Astrocyte (in vitro differentiated cells and primary cell): ENCODE data around the gene VAPA.

Experiments used
- EZH2 ChIP-seq: IDR thresholded peaks from 2 replicates; pipeline ENCODE4 v1.6.1; 2012; ENCODE audit warnings: mild to moderate bottlenecking, low read length, inconsistent platforms; ENCODE audit not compliant: insufficient read depth
- TF ChIP-seq, protein P1 (sequence below): IDR thresholded peaks from 2 replicates; pipeline ENCODE4 v1.5.1; 2011; ENCODE audit warnings: low read depth, mild to moderate bottlenecking, inconsistent platforms, low read length, moderate library complexity; ENCODE audit not compliant: insufficient read depth

DNA sequence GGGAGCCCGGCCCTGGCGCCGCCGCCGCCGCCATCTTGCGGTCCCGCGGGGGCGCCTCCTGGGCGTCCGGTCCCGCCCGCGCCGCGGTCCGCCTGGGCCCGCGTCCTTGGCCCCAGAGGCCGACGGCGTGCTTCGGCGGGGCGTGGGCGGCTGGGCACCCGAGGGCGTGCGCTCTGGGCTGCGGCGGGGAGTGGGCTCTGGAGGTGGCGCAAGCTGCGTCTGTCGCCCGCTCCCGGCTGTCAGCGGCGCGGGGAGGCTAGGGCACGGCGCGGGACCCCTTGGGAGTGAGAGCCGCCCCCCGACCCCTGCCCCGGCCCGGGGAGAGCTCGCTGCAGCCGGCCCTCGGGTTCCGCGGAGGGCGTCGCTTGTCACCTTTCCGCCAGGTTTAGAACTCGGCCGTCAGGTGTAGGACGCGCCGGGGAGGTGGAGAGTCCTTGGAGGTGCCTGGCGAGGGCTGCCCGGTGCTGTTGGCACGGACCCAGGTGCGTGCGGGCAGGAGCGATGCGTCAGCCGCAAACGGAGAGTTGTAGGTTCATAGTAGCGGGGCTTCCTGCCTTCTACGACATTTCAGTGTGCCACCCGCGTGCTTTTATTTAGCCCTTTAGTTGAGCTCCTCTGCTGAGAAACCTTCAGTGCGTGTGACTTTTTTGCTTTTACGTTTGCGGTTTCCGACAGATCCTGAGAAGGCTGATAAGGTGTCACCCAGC is 921 bp downstream of the VAPA start:
- TF ChIP-seq, protein P1, sequence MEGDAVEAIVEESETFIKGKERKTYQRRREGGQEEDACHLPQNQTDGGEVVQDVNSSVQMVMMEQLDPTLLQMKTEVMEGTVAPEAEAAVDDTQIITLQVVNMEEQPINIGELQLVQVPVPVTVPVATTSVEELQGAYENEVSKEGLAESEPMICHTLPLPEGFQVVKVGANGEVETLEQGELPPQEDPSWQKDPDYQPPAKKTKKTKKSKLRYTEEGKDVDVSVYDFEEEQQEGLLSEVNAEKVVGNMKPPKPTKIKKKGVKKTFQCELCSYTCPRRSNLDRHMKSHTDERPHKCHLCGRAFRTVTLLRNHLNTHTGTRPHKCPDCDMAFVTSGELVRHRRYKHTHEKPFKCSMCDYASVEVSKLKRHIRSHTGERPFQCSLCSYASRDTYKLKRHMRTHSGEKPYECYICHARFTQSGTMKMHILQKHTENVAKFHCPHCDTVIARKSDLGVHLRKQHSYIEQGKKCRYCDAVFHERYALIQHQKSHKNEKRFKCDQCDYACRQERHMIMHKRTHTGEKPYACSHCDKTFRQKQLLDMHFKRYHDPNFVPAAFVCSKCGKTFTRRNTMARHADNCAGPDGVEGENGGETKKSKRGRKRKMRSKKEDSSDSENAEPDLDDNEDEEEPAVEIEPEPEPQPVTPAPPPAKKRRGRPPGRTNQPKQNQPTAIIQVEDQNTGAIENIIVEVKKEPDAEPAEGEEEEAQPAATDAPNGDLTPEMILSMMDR: no peak
- TF ChIP-seq EZH2: no peak
